GM18511 (cell line): ENCODE results near the gene OR6C2.
"Not testable (repeated sequence)": the region's sequence is repeated elsewhere in the genome, so short reads cannot be mapped to it uniquely, and the experiment has no call there.

ENCODE experiments used
- ATAC-seq: cut with Tn5 transposase; IDR thresholded peaks from one replicate; pipeline ENCODE4 v1.9.1; 2021; ENCODE audit warnings: mild to moderate bottlenecking, moderate library complexity; ENCODE audit not compliant: unreplicated experiment

The OR6C2 gene

GRCh38 chr12:55470088-55470829 lies 26.4 kb downstream of the OR6C2 start, which contains the start of gene OR6C70:
Gene OR6C70 (minus strand): TSS chr12:55470138. CDS start chr12:55470138, 0 bp downstream.
- no peak for ATAC-seq

GRCh38 chr12:55472264-55472663 lies 28.4 kb downstream of the OR6C2 start:
- no peak for ATAC-seq

GRCh38 chr12:55479136-55479535 lies 35.3 kb downstream of the OR6C2 start:
- ATAC-seq = not testable (repeated sequence)

DNA sequence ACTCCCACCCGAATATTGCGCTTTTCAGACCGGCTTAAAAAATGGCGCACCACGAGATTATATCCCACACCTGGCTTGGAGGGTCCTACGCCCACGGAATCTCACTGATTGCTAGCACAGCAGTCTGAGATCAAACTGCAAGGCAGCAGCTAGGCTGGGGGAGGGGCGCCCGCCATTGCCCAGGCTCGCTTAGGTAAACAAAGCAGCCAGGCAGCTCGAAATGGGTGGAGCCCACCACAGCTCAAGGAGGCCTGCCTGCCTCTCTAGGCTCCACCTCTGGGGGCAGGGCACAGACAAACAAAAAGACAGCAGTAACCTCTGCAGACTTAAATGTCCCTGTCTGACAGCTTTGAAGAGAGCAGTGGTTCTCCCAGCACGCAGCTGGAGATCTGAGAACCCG lies 40.4 kb downstream of the OR6C2 start:
- not testable (repeated sequence) for ATAC-seq

- ATAC-seq = no peak
Measured at GRCh38 chr12:55492078-55492477, 48.2 kb downstream of the OR6C2 start, which contains the start of gene OR6C68. Gene OR6C68 (plus strand): TSS chr12:55492378. CDS start chr12:55492378, 0 bp downstream.

- ATAC-seq = no peak
Measured at GRCh38 chr12:55495490-55495889, 51.6 kb downstream of the OR6C2 start.

DNA sequence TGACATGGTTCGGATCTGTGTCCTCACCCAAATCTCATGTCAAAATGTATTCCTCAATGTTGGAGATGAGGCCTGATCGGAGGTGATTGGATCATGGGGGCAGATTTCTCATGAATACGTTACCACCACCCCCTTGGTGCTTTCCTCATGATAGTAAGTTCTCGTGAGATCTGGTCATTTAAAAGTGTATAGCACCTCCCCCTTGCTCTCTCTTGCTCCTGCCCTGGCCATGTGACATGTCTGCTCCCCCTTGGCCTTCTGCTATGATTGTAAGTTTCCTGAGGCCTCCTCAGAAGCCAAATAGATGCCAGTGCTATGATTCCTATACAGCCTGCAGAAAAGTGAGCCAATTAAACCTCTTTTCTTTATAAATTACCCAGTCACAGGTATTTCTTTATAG lies 55.4 kb downstream of the OR6C2 start:
- ATAC-seq = no peak

- ATAC-seq = no peak
Measured at GRCh38 chr12:55499810-55500252, 56.0 kb downstream of the OR6C2 start.

DNA sequence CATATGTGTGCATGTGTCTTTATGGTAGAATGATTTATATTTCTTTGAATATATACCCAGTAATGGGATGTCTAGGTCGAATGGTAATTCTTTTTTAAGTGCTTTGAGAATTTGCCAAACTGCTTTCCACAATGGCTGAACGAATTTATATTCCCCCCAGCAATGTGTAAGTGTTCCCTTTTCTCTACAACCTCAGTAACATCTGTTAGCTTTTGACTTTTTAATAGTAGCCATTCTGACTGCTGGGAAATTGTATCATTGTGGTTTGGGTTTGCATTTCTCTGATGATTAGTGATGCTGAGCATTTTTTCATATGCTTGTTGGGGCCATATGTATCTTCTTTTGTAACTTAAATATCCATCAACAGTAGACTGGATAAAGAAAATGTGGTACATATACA lies 57.7 kb downstream of the OR6C2 start:
- no peak for ATAC-seq
